Stimulated activated CD4-positive, alpha-beta T cell treated with anti-CD3 and anti-CD28 coated beads, Interleukin-4, amount 100 ng/mL, for 4 hours (primary cell): ENCODE results near the gene RACK1.

Experiments used
- DNase-seq, 2 experiments: peaks; one replicate each; pipeline ENCODE4 v3.0.0-alpha.2; 2020

RACK1 gene

DNA sequence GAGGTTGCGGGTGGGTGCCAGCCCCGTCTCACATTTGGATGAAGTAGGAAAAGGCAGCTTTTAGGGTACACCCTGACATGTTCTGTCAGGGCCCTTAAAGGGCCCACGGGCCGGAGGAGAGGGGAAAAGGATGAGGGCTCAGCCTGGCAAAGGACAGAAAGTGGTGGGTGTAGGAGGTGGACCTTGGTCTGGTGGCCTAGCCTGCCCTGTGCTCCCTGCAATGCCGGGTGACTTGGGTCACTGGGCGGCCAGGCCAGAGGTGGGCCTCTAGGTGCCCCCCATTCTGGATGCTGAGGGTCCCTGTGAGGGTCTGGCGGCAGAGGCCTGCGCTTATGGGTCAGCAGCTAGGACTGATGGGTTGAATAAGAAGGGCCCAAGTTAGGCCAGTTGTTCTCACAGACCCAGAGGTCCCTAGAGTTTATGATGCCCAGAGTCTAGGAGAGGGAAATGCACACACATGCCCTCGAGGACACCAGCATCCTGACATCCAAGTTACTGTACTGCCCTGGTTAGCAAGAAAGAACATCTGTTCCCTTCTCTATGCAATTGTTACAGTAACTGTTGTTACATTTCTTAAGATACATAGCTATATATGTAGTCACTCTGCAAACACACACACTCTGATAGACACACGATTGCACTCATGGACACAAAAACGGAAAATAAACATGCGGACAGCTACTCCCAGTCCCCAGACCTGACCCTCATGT lies 51.2 kb downstream of the RACK1 start:
- no peak for DNase-seq

DNA sequence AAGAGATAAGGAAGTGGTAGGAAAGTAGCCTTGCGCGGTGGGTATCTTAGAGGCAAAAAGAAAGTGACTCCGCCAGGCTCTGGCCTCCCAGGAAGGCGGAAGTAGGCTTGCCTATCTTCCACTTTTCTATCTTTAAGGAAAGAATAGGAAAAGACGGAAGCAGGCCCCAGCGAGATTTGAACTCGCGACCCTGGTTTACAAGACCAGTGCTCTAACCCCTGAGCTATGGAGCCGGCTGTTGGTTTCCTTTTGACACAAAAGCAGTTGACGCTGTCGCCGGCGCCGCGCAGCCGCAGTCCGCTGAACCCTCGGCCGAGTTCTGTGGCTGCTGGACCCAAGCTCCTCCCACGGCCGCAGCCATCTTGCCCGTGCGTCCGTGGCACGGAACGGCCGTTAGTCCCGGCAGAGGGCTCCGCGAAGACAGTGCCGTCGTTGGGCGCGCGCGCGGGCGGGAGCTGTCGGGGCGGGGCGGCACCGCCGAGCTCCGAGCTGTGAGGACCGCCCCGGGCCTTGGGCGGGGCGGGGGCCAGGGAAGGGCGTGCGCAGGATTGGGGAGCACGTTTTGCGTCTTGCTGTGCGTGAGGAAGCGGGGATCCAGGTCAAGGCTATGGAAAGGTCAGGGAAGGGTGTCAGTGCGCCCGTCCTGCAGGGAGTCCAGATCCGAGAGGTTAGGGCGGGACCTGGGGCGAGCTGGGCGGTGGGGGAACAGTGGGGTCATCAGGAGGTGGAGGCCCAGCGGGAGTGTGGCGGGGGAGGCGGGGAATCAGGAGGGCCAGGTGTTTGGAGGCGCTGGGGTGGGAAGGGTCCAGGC lies 52.0 kb downstream of the RACK1 start:
- peak; percentile 90 to 93 for DNase-seq

DNA sequence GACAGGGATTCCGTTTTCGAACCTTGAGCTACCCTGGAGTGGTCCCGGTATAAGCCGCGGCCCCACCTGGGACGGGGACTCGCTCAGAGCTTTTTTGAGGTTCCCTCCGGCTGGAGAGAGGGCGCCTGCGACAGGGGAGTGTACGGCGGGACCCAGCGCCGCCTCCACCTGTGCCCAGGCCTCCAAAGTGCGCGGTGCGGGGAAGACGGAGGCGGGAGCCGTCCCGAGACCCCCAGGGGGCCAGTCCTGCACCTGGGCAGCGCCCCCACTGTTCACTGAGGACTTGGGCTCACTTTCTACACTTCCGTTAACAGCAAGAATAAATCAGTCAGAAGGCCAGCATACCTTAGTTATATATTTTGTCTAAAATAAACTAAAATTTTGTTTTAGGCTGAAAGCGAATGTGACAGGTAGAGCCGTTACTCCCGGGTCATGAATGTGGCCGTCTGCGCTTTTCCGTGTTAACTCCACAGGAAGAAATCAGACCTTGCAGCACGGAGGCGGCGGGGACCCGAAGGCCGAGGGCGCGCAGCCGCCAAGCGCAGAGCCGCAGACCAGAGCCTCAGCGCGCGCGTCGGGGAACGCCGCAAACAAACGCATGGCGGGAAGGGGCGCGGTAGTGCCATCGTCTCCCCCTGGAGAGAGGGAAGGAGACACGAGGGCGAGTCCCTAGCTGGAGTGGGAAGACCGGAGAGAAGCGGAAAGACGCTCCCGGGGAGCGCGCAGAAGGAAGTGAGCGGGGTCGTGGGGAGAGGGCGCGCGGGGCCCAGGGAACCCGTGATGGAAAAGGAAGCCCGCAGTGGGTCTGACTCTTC lies 52.8 kb downstream of the RACK1 start:
- DNase-seq = peak; percentile 45 to 56

GRCh38 chr5:181189962-181190710 lies 53.6 kb downstream of the RACK1 start:
- DNase-seq = peak; percentile 34 to 58

DNA sequence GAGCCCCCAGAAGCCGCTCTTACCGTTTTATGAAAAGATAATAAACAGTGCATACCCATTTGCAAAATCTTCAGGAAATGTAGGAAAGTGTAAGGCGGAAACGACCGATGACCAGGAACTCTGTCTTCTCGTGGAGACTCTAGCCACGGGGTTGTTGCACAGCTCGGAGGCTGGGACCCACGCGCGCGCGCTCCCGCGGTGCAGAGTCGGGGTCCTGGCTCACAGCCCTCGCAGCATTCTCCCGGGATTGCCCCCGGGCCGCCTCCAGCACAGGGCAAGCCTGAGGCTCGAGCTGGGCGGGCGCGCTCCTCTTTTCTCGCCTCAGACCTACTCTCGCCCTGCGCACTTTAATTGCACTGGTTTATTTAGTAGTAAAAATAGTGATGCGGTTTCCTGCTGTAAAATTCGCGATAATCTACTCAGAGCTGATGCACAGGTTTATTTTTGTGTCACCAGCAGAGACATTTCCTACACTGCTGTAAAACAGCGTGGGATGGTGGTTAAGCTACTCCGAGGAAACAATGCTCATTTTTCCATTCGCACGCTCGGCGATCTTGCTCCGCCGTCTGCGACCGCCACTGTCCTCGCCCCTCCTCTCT lies 54.2 kb downstream of the RACK1 start:
- peak; percentile 52 to 70 for DNase-seq

- peak; percentile 76 for DNase-seq
These were observed 54.9 kb downstream of the RACK1 start for GRCh38 chr5:181188700-181189362.

DNA sequence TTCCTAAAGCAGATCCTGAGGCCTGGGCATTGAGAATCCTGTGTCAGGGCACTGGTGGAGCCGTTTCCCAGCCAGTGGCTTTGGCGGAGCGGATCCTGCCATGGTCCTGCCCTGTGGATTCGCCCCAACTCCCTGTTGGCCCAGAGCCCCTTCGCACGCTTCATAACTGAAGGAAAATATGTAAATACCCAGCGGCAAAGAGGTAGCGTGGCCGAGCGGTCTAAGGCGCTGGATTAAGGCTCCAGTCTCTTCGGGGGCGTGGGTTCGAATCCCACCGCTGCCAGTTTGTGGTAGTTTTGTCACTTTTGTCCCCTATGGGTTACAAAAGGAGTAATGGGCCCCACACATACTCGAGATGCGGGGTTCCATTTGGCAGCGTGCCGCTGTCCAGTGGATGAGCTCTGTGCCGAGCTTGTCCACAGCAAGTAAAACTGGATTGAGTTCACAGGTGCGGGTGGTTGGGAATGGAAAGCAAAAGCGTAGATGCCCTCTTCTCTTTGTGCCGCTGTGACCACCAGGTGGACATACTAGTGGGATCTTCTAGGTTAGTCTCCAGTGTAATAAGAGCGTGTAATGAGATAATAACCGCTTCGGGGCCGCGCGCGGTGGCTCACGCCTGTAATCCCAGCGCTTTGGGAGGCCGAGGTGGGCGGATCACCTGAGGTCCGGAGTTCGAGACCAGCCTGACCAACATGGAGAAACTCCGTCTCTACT lies 56.0 kb downstream of the RACK1 start:
- DNase-seq = peak; percentile 35 to 66

DNA sequence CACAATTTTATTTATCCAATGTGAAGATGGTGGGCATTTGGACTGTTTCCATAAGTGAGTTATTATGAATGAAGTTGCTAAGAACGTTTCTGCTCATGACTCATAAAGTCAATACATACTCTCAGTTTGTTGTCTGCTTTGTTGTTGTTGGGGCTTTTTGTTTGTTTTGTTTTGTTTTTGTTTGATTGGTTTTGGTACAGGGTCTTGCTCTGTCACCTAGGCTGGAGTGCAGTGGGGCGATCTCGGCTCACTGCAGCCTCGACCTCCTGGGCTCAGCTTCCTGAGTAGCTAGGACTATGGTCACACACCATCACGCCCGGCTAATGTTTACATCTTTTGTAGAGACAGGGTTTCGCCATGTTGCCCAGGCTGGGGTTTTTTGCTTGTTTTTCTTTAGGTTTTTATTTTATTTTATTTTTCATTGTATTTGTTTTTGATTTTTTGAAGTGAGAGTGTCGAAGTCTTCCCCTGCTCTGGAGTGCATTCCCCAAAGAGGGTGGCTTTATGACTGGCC lies 56.7 kb downstream of the RACK1 start:
- DNase-seq = no peak
